ENCODE data around the gene RNASE1.

Gene RNASE1

GRCh38 chr14:20836668-20837338, 34.2 kb upstream of the RNASE1 start:
- Histone ChIP-seq H3K4me3 (ENCODE audit: low read length, poor library complexity, severe bottlenecking) (no peak overlapping the region), H3K36me3 (ENCODE audit: insufficient read depth, low read length) (no peaks in the 10 kb centered on the region), H3K27me3 (ENCODE audit: insufficient read depth, low read length, poor library complexity, severe bottlenecking) (no peaks in the 10 kb centered on the region), H3K4me2 (ENCODE audit: low read depth, low read length, poor library complexity, severe bottlenecking) (no peak overlapping the region), H3K79me2 (ENCODE audit: insufficient read depth, low read length) (no peaks in the 10 kb centered on the region), H3F3A (ENCODE audit: low read depth) (no peaks in the 10 kb centered on the region), H3K9ac (ENCODE audit: low read depth, low read length, poor library complexity, severe bottlenecking) (no peak overlapping the region), H3K9me2 (replicated peaks; ENCODE audit: low read depth, low read length) (no peaks in the 10 kb centered on the region), H4K20me1 (ENCODE audit: insufficient read depth, low read length, poor library complexity, severe bottlenecking) (no peaks in the 10 kb centered on the region), H3K9me3 (ENCODE audit: insufficient read depth, low read depth, low read length) (no peaks in the 10 kb centered on the region), H2AFZ (ENCODE audit: low read length) (0 out of 2 replicates have a peak overlapping the region, but pooled peaks have one; percentile 21), H3K4me1 (ENCODE audit: insufficient read depth, low read length, poor library complexity, severe bottlenecking) (no peaks in the 10 kb centered on the region)
- no peak for TF ChIP-seq EZH2phosphoT487 (IDR thresholded peaks at IDR 0.05; ENCODE audit: borderline replicate concordance)
- TF ChIP-seq CTCF (conservative IDR thresholded peaks at IDR 0.05; ENCODE audit: low read length): peak; percentile 47

GRCh38 chr14:20834899-20835298, 32.3 kb upstream of the RNASE1 start:
- Histone ChIP-seq H3F3A (ENCODE audit: low read depth) (no peaks in the 10 kb centered on the region), H3K36me3 (ENCODE audit: insufficient read depth, low read length) (no peaks in the 10 kb centered on the region), H3K4me1 (ENCODE audit: insufficient read depth, low read length, poor library complexity, severe bottlenecking) (no peaks in the 10 kb centered on the region), H3K9ac (ENCODE audit: low read depth, low read length, poor library complexity, severe bottlenecking) (no peak overlapping the region), H2AFZ (ENCODE audit: low read length) (no peak overlapping the region), H3K27me3 (ENCODE audit: insufficient read depth, low read length, poor library complexity, severe bottlenecking) (no peaks in the 10 kb centered on the region), H4K20me1 (ENCODE audit: insufficient read depth, low read length, poor library complexity, severe bottlenecking) (no peaks in the 10 kb centered on the region), H3K9me3 (ENCODE audit: insufficient read depth, low read depth, low read length) (no peaks in the 10 kb centered on the region), H3K79me2 (ENCODE audit: insufficient read depth, low read length) (no peaks in the 10 kb centered on the region), H3K4me3 (ENCODE audit: low read length, poor library complexity, severe bottlenecking) (no peak overlapping the region), H3K4me2 (ENCODE audit: low read depth, low read length, poor library complexity, severe bottlenecking) (no peak overlapping the region), H3K9me2 (replicated peaks; ENCODE audit: low read depth, low read length) (no peaks in the 10 kb centered on the region)
- TF ChIP-seq EZH2phosphoT487 (IDR thresholded peaks at IDR 0.05; ENCODE audit: borderline replicate concordance) (no peak), CTCF (conservative IDR thresholded peaks at IDR 0.05; ENCODE audit: low read length) (no peak)

- no peak overlapping the region for H2AFZ ChIP-seq (ENCODE audit: low read length)
- no peaks in the 10 kb centered on the region for H3K9me2 ChIP-seq (replicated peaks; ENCODE audit: low read depth, low read length)
- H3F3A ChIP-seq (ENCODE audit: low read depth): no peaks in the 10 kb centered on the region
- H3K27me3 ChIP-seq (ENCODE audit: insufficient read depth, low read length, poor library complexity, severe bottlenecking): no peaks in the 10 kb centered on the region
- H3K4me2 ChIP-seq (ENCODE audit: low read depth, low read length, poor library complexity, severe bottlenecking): no peak overlapping the region
- no peak for TF ChIP-seq CTCF (conservative IDR thresholded peaks at IDR 0.05; ENCODE audit: low read length)
- no peak for TF ChIP-seq EZH2phosphoT487 (IDR thresholded peaks at IDR 0.05; ENCODE audit: borderline replicate concordance)
- H3K4me1 ChIP-seq (ENCODE audit: insufficient read depth, low read length, poor library complexity, severe bottlenecking): no peaks in the 10 kb centered on the region
- no peaks in the 10 kb centered on the region for H3K79me2 ChIP-seq (ENCODE audit: insufficient read depth, low read length)
- no peaks in the 10 kb centered on the region for H4K20me1 ChIP-seq (ENCODE audit: insufficient read depth, low read length, poor library complexity, severe bottlenecking)
- no peaks in the 10 kb centered on the region for H3K9me3 ChIP-seq (ENCODE audit: insufficient read depth, low read depth, low read length)
- H3K4me3 ChIP-seq (ENCODE audit: low read length, poor library complexity, severe bottlenecking): no peak overlapping the region
- H3K36me3 ChIP-seq (ENCODE audit: insufficient read depth, low read length): no peaks in the 10 kb centered on the region
- no peak overlapping the region for H3K9ac ChIP-seq (ENCODE audit: low read depth, low read length, poor library complexity, severe bottlenecking)
Measured at GRCh38 chr14:20830831-20831230, 28.2 kb upstream of the RNASE1 start.
